Upper lobe of left lung (tissue), 6 donors: ENCODE measurements around the gene COBLL1. TPM values are rescaled to one million over a fixed set of nuclear protein-coding genes. Genes with fewer than 3 reads are reported as not detected.

Source experiments
- ATAC-seq, 2 donors: fragments of 200-7000 bp; cut with Tn5 transposase; one replicate each; pipeline ENCODE4 v1.9.1; 2022; ENCODE audit warnings: mild to moderate bottlenecking in 2 of 2, moderate library complexity in 2 of 2; ENCODE audit not compliant: low FRiP score in 2 of 2
- DNase-seq, 2 donors: peaks; one replicate each; pipeline ENCODE4 v3.0.0-alpha.2; 2019 to 2020
- H3K27ac ChIP-seq, 4 donors: fragments of 200-600 bp; sonication (generic); one replicate each; pipeline ENCODE4 v1.5.1; 2016 to 2019
- H3K27me3 ChIP-seq, 4 donors: fragments of 200-600 bp; sonication (generic); one replicate each; pipeline ENCODE4 v1.5.1; 2017 to 2019
- H3K36me3 ChIP-seq, 4 donors: fragments of 200-600 bp; sonication (generic); one replicate each; pipeline ENCODE4 v1.5.1; 2016 to 2019
- H3K4me1 ChIP-seq, 4 donors: fragments of 200-600 bp; sonication (generic); one replicate each; pipeline ENCODE4 v1.5.1; 2018 to 2019
- H3K4me3 ChIP-seq, 4 donors: fragments of 200-600 bp; sonication (generic); one replicate each; pipeline ENCODE4 v1.5.1; 2017 to 2019; ENCODE audit warnings: mild to moderate bottlenecking in 2 of 4, moderate library complexity in 1 of 4
- H3K9me3 ChIP-seq, 4 donors: fragments of 200-600 bp; sonication (generic); one replicate each; pipeline ENCODE4 v1.5.1; 2018 to 2019
- CTCF ChIP-seq, 6 experiments: fragments of 450-650 bp in 4 of 6; fragments of 200-600 bp in 2 of 6; sonication (generic) in 2 of 6; IDR thresholded peaks; one replicate each; pipeline ENCODE4 v1.5.1; 2016 to 2019; ENCODE audit warnings: antibody characterized with exemption in 6 of 6
- EP300 ChIP-seq, 4 donors: sonication (generic); formaldehyde crosslinking; IDR thresholded peaks; one replicate each; pipeline ENCODE4 v1.5.1; 2017; ENCODE audit warnings: antibody characterized with exemption in 4 of 4, control low read depth in 2 of 4
- POLR2A ChIP-seq, 4 donors: fragments of 450-650 bp; IDR thresholded peaks; one replicate each; pipeline ENCODE4 v1.5.1; 2016 to 2017; ENCODE audit warnings: antibody characterized with exemption in 4 of 4, mild to moderate bottlenecking in 2 of 4
- POLR2AphosphoS5 ChIP-seq, 2 donors: sonication (generic); formaldehyde crosslinking; IDR thresholded peaks; one replicate each; pipeline ENCODE4 v1.5.1; 2017; ENCODE audit warnings: antibody characterized with exemption in 2 of 2
- WGBS, 2 donors: methylation state at CpG; one replicate each; pipeline ENCODE4 v1.1.5; 2017 to 2018; 5-methylcytosine and 5-hydroxymethylcytosine counted together
- small RNA-seq, 4 donors: library from RNA; depleted of rRNA; stranded (forward); fragments of <200 nt; gene quantifications; one replicate each; pipeline ENCODE3, GENCODE V24; 2016
- total RNA-seq, 6 donors: library from RNA; depleted of rRNA in 4 of 6; stranded (reverse); fragments of >200 nt in 4 of 6; gene quantifications; one replicate each; pipeline versions ENCODE4 v1.1.0 to v1.2.1, GENCODE V29; 2016 to 2021
- donor health status: DM: no; HTN: no; CAD: no; lungs with moderate emphysema.
- donor health status: DM: no; HTN: yes; CAD: no; lungs with severe emphysema.

COBLL1 gene
- total RNA-seq, 6 donors from 2014 or later = 64.3 to 128 (median 90.1) TPM

DNA sequence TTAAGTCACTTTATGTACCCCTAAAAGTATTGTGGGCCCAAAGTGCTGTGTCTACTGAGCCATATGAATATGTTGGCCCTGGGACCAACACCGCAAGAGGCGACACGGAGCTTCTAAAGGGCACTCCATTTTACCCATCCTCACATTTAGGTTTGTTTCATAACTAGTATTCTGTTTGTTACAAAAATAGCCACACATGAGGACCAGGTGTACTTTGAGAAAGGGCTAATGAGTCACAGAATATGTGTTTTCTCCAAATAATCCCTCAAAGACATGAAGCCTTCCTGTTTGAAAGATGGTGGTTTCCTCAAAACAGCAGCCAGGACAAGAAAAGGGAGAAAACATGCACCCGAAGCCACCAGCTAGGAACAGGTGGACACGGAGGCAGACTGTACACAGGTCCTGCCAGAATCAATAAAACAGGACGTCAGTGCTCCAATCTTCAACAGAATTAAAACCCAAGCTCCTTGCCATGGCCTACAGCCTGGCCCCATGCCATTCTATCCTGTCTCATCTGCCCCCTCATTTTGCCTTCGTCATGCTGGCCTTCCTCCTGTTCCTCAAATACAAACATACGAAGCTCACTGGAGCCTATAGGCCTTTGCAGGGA, 198.6 kb downstream of the COBLL1 start:
- no peaks in the 10 kb centered on the region for H3K36me3 ChIP-seq
- TF ChIP-seq EP300 (IDR thresholded peaks at IDR 0.05) (no peak), CTCF (IDR thresholded peaks at IDR 0.05) (no peak), POLR2A (IDR thresholded peaks at IDR 0.05) (no peak), POLR2AphosphoS5 (IDR thresholded peaks at IDR 0.05) (no peak)
- no peaks in the 10 kb centered on the region for H3K27me3 ChIP-seq
- no peaks in the 10 kb centered on the region for H3K4me1 ChIP-seq
- no peak for ATAC-seq
- H3K4me3 ChIP-seq = no peak overlapping the region
- 90 to 94% methylated on average over 8 of the region's 8 CpGs for WGBS, 2 donors
- DNase-seq = no peak
- no peak overlapping the region for H3K27ac ChIP-seq
- peaks cover 0 to 5% (median under 1%) of the 10 kb centered on the region in 4 donors for H3K9me3 ChIP-seq

GRCh38 chr2:164642268-164642667, 199.4 kb downstream of the COBLL1 start:
- Histone ChIP-seq H3K27me3 (no peaks in the 10 kb centered on the region), H3K9me3 (no peaks in the 10 kb centered on the region), H3K27ac (no peak overlapping the region), H3K36me3 (no peaks in the 10 kb centered on the region), H3K4me1 (no peaks in the 10 kb centered on the region), H3K4me3 (no peak overlapping the region)
- WGBS, 2 donors = 68 to 74% methylated on average over 2 of the region's 2 CpGs
- TF ChIP-seq POLR2A (IDR thresholded peaks at IDR 0.05) (no peak), CTCF (IDR thresholded peaks at IDR 0.05) (no peak), POLR2AphosphoS5 (IDR thresholded peaks at IDR 0.05) (no peak), EP300 (IDR thresholded peaks at IDR 0.05) (no peak)
- ATAC-seq (no peak), DNase-seq (no peak)

Small RNA genes lying within 50 kb of the gene (small RNA-seq; reads per million reads assigned to genes)
- gene RNA5SP110 (0 reads per million in 4 donors), gene SNORA70F (0 reads per million in 4 donors)

Other genes starting within 250 kb of the COBLL1 start
- 10 to 100 TPM in 1 of 6 donors, 1 to 10 TPM in 5; 1.4 to 10.5 (median 3.0) TPM for gene GRB14, start 220.3 kb downstream of the COBLL1 start, total RNA-seq
- gene SLC38A11, start 113.7 kb upstream of the COBLL1 start, total RNA-seq = under 1 TPM in 4 of 6 donors, not detected in 2; 0.17 to 0.40 (median 0.30) TPM